ENCODE measurements around the gene MAT1A. TPM values are rescaled to one million over a fixed set of nuclear protein-coding genes. Genes with fewer than 3 reads are reported as not detected.

The MAT1A gene
- total and polyA plus RNA-seq, 2 of the 13 experiments (the other 11 are each of a cell fraction or from before 2014, with no cell fraction given): 57.1 to 76.9 TPM

GRCh38 chr10:80260295-80261243 lies 28.9 kb downstream of the MAT1A start:
- Histone ChIP-seq H3K36me3 (replicated peaks in 1 of 2; ENCODE audit: control insufficient read depth in 1 of 2, insufficient read depth in 2 of 2, low read length in 2 of 2) (no peaks in the 10 kb centered on the region), H3K4me2 (ENCODE audit: low read depth, low read length) (peak overlapping the region; percentile 23; the same call in 1 of the 2 replicates), H3K79me2 (ENCODE audit: insufficient read depth, low read length) (no peaks in the 10 kb centered on the region), H3K4me3 (replicated peaks in 1 of 3; ENCODE audit: insufficient read depth in 1 of 3, low read depth in 2 of 3, low read length in 3 of 3) (no peak overlapping the region), H3K9ac (ENCODE audit: insufficient read depth, low read depth, low read length) (no peak overlapping the region), H3K27ac (ENCODE audit: extremely low read length, insufficient read depth, low read length) (no peak overlapping the region), H3K4me1 (ENCODE audit: insufficient read depth, low read length) (peaks cover 69% of the 10 kb centered on the region), H3K27me3 (ENCODE audit: control insufficient read depth in 1 of 2, insufficient read depth in 2 of 2, low read length in 2 of 2) (no peaks in the 10 kb centered on the region), H4K20me1 (ENCODE audit: insufficient read depth, low read length) (no peaks in the 10 kb centered on the region), H2AFZ (ENCODE audit: low read length) (no peak overlapping the region), H3K9me3 (ENCODE audit: low read length) (peaks cover 7% of the 10 kb centered on the region)
- ChIA-PET POLR2A (interaction anchor here (1.1 to 2.3 kb wide), 4 partner anchors 12 to 148 kb away, joined by 3 to 7 read pairs (median 6); partner anchors contain the start of genes MAT1A and PRXL2A), CTCF (ENCODE audit: low intra/inter-chr PET ratio, low total read pairs) (interaction anchor here (1.0 to 2.6 kb wide), 3 partner anchors 26 to 117 kb away, joined by 4 to 11 read pairs (median 6); partner anchors contain the start of gene MAT1A)
- peak; percentile 37 for ATAC-seq
- FAIRE-seq: no peak
- WGBS (ENCODE audit: low lambda C conversion rate): 44% methylated on average over 17 of the region's 19 CpGs
- peak; percentile 48 for DNase-seq (ENCODE audit: low spot score)
- intact Hi-C loops (cut with micrococcal nuclease; ENCODE audit: unreplicated experiment) (loop anchor here (1.0 to 5.0 kb wide), 2 partner anchors 29 to 62 kb away; partner anchors contain the start of gene MAT1A), in situ Hi-C loops (cut with HindIII; ENCODE audit: extremely low pct_ligation_motif_present, low pct_unique_long_range_greater_than_20kb) (loop anchor here (25.0 kb wide), 1 partner anchor 252 kb away; no protein-coding TSS in a partner anchor)
- BruUV-seq (replicated peaks): no TSS peak
- TF ChIP-seq ZNF788 (CRISPR knock-in tag; IDR thresholded peaks at IDR 0.05; ENCODE audit: borderline replicate concordance) (no peak), RAD21 (CRISPR knock-in tag; IDR thresholded peaks at IDR 0.05) (peak; percentile 18; the same call in 1 of the 2 replicates), MTA3 (CRISPR knock-in tag; IDR thresholded peaks at IDR 0.05) (no peak), NR2F6 (IDR thresholded peaks at IDR 0.05) (no peak), NR2F6 (CRISPR knock-in tag; IDR thresholded peaks at IDR 0.05) (no peak), STAG1 (CRISPR knock-in tag; IDR thresholded peaks at IDR 0.05) (peak; percentile 45), KDM2A (CRISPR knock-in tag; IDR thresholded peaks at IDR 0.05; ENCODE audit: borderline replicate concordance, low read depth) (peak; percentile 52; the same call in 1 of the 2 replicates), ZNF446 (CRISPR knock-in tag; IDR thresholded peaks at IDR 0.05) (no peak), NCOR1 (IDR thresholded peaks at IDR 0.05; ENCODE audit: borderline replicate concordance, low read length) (no peak), KLF16 (CRISPR knock-in tag; IDR thresholded peaks at IDR 0.05) (no peak), ERF (CRISPR knock-in tag; IDR thresholded peaks at IDR 0.05) (peak; percentile 34; the same call in 1 of the 2 replicates), MIXL1 (CRISPR knock-in tag; IDR thresholded peaks at IDR 0.05) (0 out of 2 replicates have a peak, but pooled peaks have one; percentile 41), JUNB (CRISPR knock-in tag; IDR thresholded peaks at IDR 0.05; ENCODE audit: borderline replicate concordance) (no peak), ZNF276 (CRISPR knock-in tag; IDR thresholded peaks at IDR 0.05; ENCODE audit: low read depth) (no peak), FOXA1 (IDR thresholded peaks at IDR 0.05) (no peak), FOXA1 (CRISPR knock-in tag; IDR thresholded peaks at IDR 0.05) (0 out of 2 replicates have a peak, but pooled peaks have one; percentile 8), NR2F1 (CRISPR knock-in tag; IDR thresholded peaks at IDR 0.05) (no peak), NR3C1 (CRISPR knock-in tag; IDR thresholded peaks at IDR 0.05) (no peak)
- TF ChIP-seq, protein P1, sequence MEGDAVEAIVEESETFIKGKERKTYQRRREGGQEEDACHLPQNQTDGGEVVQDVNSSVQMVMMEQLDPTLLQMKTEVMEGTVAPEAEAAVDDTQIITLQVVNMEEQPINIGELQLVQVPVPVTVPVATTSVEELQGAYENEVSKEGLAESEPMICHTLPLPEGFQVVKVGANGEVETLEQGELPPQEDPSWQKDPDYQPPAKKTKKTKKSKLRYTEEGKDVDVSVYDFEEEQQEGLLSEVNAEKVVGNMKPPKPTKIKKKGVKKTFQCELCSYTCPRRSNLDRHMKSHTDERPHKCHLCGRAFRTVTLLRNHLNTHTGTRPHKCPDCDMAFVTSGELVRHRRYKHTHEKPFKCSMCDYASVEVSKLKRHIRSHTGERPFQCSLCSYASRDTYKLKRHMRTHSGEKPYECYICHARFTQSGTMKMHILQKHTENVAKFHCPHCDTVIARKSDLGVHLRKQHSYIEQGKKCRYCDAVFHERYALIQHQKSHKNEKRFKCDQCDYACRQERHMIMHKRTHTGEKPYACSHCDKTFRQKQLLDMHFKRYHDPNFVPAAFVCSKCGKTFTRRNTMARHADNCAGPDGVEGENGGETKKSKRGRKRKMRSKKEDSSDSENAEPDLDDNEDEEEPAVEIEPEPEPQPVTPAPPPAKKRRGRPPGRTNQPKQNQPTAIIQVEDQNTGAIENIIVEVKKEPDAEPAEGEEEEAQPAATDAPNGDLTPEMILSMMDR (CRISPR knock-in tag; IDR thresholded peaks at IDR 0.05): peak; percentile 78
- TF ChIP-seq, protein P2, sequence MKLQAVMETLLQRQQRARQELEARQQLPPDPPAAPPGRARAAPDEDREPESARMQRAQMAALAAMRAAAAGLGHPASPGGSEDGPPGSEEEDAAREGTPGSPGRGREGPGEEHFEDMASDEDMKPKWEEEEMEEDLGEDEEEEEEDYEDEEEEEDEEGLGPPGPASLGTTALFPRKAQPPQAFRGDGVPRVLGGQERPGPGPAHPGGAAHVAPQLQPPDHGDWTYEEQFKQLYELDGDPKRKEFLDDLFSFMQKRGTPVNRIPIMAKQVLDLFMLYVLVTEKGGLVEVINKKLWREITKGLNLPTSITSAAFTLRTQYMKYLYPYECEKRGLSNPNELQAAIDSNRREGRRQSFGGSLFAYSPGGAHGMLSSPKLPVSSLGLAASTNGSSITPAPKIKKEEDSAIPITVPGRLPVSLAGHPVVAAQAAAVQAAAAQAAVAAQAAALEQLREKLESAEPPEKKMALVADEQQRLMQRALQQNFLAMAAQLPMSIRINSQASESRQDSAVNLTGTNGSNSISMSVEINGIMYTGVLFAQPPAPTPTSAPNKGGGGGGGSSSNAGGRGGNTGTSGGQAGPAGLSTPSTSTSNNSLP (IDR thresholded peaks at IDR 0.05; ENCODE audit: low read depth, low read length): peak; percentile 79; the same call in 1 of the 2 replicates

Data from HepG2 (cell line).